GM12878 (cell line): Measurements from ENCODE around the gene C3orf70. TPM values are rescaled to one million over a fixed set of nuclear protein-coding genes. Genes with fewer than 3 reads are reported as not detected.

ENCODE experiments used
- ATAC-seq: fragments of 200-7000 bp; cut with Tn5 transposase; 3 replicates; pipeline ENCODE4 v1.9.1; 2020; ENCODE audit warnings: mild to moderate bottlenecking, moderate library complexity
- BruUV-seq: library from RNA; stranded (reverse); fragments of 400-500 nt; replicated peaks from 2 replicates; lab custom pipeline; 2021; lab: Mats Ljungman, UMichigan
- CTCF ChIA-PET: fragments of 300-600 bp; sonication (Branson Sonifier 250); formaldehyde crosslinking; extraction: SDS; loops from one replicate; lab custom pipeline; 2021; ENCODE audit warnings: inconsistent platforms; lab: Yijun Ruan, JAX
- POLR2A ChIA-PET: fragments of 350-600 bp; formaldehyde crosslinking; extraction: SDS; loops from one replicate; lab custom pipeline; 2021; ENCODE audit warnings: inconsistent platforms; lab: Charles Lee
- RAD21 ChIA-PET: fragments of 300-600 bp; sonication (Branson Sonifier 250); formaldehyde crosslinking; loops from one replicate; lab custom pipeline; 2023; ENCODE audit warnings: antibody characterized with exemption; ENCODE audit not compliant: unreplicated experiment; lab: Charles Lee
- SMC1A ChIA-PET: fragments of 300-600 bp; sonication (Branson Sonifier 250); formaldehyde crosslinking; loops from one replicate; lab custom pipeline; 2023; ENCODE audit not compliant: unreplicated experiment, uncharacterized antibody; lab: Charles Lee
- DNase-seq: peaks from one replicate; pipeline ENCODE4 v3.0.0-alpha.2; 2011; ENCODE audit warnings: low read depth, low spot score
- FAIRE-seq: peaks from 3 replicates; lab custom pipeline; 2011; peaks lifted over from hg19 to GRCh38; lab: Jason Lieb, UNC
- H2AFZ ChIP-seq: 2 replicates; pipeline ENCODE4 v1.6.0; 2011; ENCODE audit warnings: low read depth, low read length, control low read depth; ENCODE audit not compliant: control insufficient read depth
- H3K27ac ChIP-seq: 2 replicates; pipeline ENCODE4 v1.5.1; 2011; ENCODE audit warnings: control low read depth; ENCODE audit not compliant: control insufficient read depth, insufficient read depth
- H3K27me3 ChIP-seq, 2 experiments: replicated peaks in 1 of 2; 2 replicates each; pipeline versions ENCODE4 v1.6.0 to v1.6.1; 2011; ENCODE audit warnings: low read length in 1 of 2; ENCODE audit not compliant: control insufficient read depth in 2 of 2, insufficient read depth in 2 of 2
- H3K36me3 ChIP-seq, 2 experiments: 2 replicates each; pipeline ENCODE4 v1.5.1; 2011; ENCODE audit warnings: low read length in 1 of 2; ENCODE audit not compliant: control insufficient read depth in 2 of 2, insufficient read depth in 2 of 2
- H3K4me1 ChIP-seq: 2 replicates; pipeline ENCODE4 v1.6.1; 2011; ENCODE audit warnings: mild to moderate bottlenecking, low read length, moderate library complexity, mixed read lengths; ENCODE audit not compliant: control insufficient read depth, insufficient read depth
- H3K4me2 ChIP-seq: 2 replicates; pipeline ENCODE4 v1.6.0; 2011; ENCODE audit warnings: control low read depth; ENCODE audit not compliant: control insufficient read depth, insufficient read depth
- H3K4me3 ChIP-seq: fragments of 200-600 bp; sonication (generic); 2 replicates; pipeline ENCODE4 v1.5.1; 2016
- H3K79me2 ChIP-seq: 2 replicates; pipeline ENCODE4 v1.6.0; 2011; ENCODE audit warnings: low read length; ENCODE audit not compliant: control insufficient read depth, insufficient read depth
- H3K9ac ChIP-seq: 2 replicates; pipeline ENCODE4 v1.8.0; 2011; ENCODE audit warnings: low read length, control low read depth, mixed read lengths; ENCODE audit not compliant: control insufficient read depth, insufficient read depth
- H3K9me3 ChIP-seq: replicated peaks from 3 replicates; pipeline ENCODE4 v1.5.1; 2011; ENCODE audit warnings: mild to moderate bottlenecking, low read length; ENCODE audit not compliant: control insufficient read depth, insufficient read depth
- H4K20me1 ChIP-seq: 2 replicates; pipeline ENCODE4 v1.6.0; 2011; ENCODE audit not compliant: control insufficient read depth, insufficient read depth
- ATF7 ChIP-seq: fragments of 450-650 bp; IDR thresholded peaks from 2 replicates; pipeline ENCODE4 v1.6.1; 2016; ENCODE audit warnings: low read depth, mild to moderate bottlenecking
- CHD4 ChIP-seq: fragments of 200-600 bp; sonication (generic); IDR thresholded peaks from 2 replicates; pipeline ENCODE4 v1.6.1; 2016; ENCODE audit warnings: mild to moderate bottlenecking
- DPF2 ChIP-seq: fragments of 450-650 bp; IDR thresholded peaks from 2 replicates; pipeline ENCODE4 v1.6.1; 2017; ENCODE audit warnings: mild to moderate bottlenecking
- KAT2A ChIP-seq: conservative IDR thresholded peaks from 2 replicates; pipeline ENCODE4 v1.6.1; 2011; ENCODE audit warnings: low read depth, low read length; ENCODE audit not compliant: control insufficient read depth
- MXI1 ChIP-seq: fragments of 150-350 bp; IDR thresholded peaks from 2 replicates; pipeline ENCODE4 v1.6.1; 2011; ENCODE audit warnings: low read depth, mild to moderate bottlenecking, inconsistent platforms, low read length, improper control_type of control experiment
- NBN ChIP-seq: fragments of 450-650 bp; IDR thresholded peaks from 2 replicates; pipeline ENCODE4 v1.6.1; 2016
- NFYA ChIP-seq: IDR thresholded peaks from 2 replicates; pipeline ENCODE4 v1.6.1; 2011; ENCODE audit warnings: low read depth, mild to moderate bottlenecking, low read length, improper control_type of control experiment, borderline replicate concordance
- POLR2AphosphoS2 ChIP-seq: IDR thresholded peaks from 2 replicates; pipeline ENCODE4 v1.6.1; 2011; ENCODE audit warnings: low read depth, mild to moderate bottlenecking, low read length, improper control_type of control experiment, moderate library complexity
- USF2 ChIP-seq: IDR thresholded peaks from 2 replicates; pipeline ENCODE4 v1.6.1; 2011; ENCODE audit warnings: low read depth, low read length, improper control_type of control experiment, borderline replicate concordance
- ZNF274 ChIP-seq: IDR thresholded peaks from one replicate; pipeline ENCODE4 v1.8.0; 2011; ENCODE audit not compliant: insufficient read length, insufficient read depth
- WGBS: methylation state at CpG from one replicate; pipeline ENCODE4 v1.1.6; 2016; ENCODE audit warnings: low lambda C conversion rate; ENCODE audit not compliant: insufficient replicate concordance, insufficient coverage; ENCODE audit errors: missing lambda C conversion rate; 5-methylcytosine and 5-hydroxymethylcytosine counted together
- in situ Hi-C: fragments of 300-500 bp; cut with MboI; formaldehyde crosslinking; loops from 9 replicates; pipeline ENCODE4 v1.14.3; 2018; ENCODE audit warnings: mixed read lengths
- intact Hi-C: fragments of 100-400 bp; cut with micrococcal nuclease; formaldehyde crosslinking; loops from one replicate; pipeline ENCODE4 v1.14.2; 2022; ENCODE audit not compliant: unreplicated experiment
- polyA plus RNA-seq, 11 experiments: library from polyadenylated mRNA; depleted of rRNA in 4 of 11; unstranded in 6 of 11; stranded (reverse) in 5 of 11; fragments of >200 nt; fragmentation: Nextera tagmentation in 4 of 11; fragmentation: Illumina TruSeq in 1 of 11; extraction: Ambion mirVana in 4 of 11; extraction: Trizol in 1 of 11; gene quantifications; 1 replicate in 1 of 11; 2 replicates in 10 of 11; pipeline versions ENCODE4 v1.2.1 to v1.2.3, GENCODE V29; 2011 to 2016; ENCODE audit warnings: inconsistent platforms in 2 of 11, missing spikeins in 2 of 11, low read depth in 1 of 11
- total RNA-seq, 4 experiments: library from RNA; depleted of rRNA in 3 of 4; stranded (reverse); fragments of >200 nt in 3 of 4; fragmentation: Illumina TruSeq in 1 of 4; extraction: Trizol in 1 of 4; gene quantifications; 2 replicates each; pipeline versions ENCODE4 v1.2.1 to v1.2.3, GENCODE V29; 2013 to 2021
- TF ChIP-seq, protein P1 (sequence below): fragments of 450-650 bp; IDR thresholded peaks from 2 replicates; pipeline ENCODE4 v1.6.1; 2017; ENCODE audit warnings: antibody characterized with exemption, mild to moderate bottlenecking, moderate library complexity
- TF ChIP-seq, protein P2 (sequence below): fragments of 450-650 bp; IDR thresholded peaks from 2 replicates; pipeline ENCODE4 v1.6.1; 2017; ENCODE audit warnings: mild to moderate bottlenecking, low read depth, inconsistent platforms; ENCODE audit not compliant: poor library complexity, severe bottlenecking

C3orf70 gene
- total and polyA plus RNA-seq, 10 of the 15 experiments (the other 5 are each of a cell fraction or from before 2014, with no cell fraction given), result 0.03 to 0.04 TPM; not detected in 8

DNA sequence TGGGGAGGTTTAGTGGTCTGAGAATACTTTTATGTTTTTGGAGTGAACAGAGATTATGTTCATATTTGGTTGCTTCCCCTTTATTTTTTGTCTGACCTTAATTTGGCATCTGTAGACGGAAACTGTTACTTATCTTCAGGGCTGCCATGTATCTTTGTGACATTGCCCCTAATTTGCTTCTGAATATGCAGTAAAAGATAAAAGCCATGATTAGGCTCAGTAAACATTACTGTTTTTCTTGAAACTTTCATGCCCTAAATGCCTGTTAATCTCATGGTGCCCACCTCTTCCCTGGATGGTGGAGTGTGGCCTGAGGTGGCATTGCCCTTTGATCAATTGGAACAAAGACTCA is 106.7 kb downstream of the C3orf70 start:
- no peak for DNase-seq
- Histone ChIP-seq H4K20me1 (no peaks in the 10 kb centered on the region), H3K27ac (no peak overlapping the region), H3K4me2 (no peak overlapping the region), H3K4me1 (no peaks in the 10 kb centered on the region), H3K9ac (no peak overlapping the region), H2AFZ (no peak overlapping the region), H3K4me3 (no peak overlapping the region), H3K27me3 (no peaks in the 10 kb centered on the region), H3K79me2 (no peaks in the 10 kb centered on the region), H3K36me3 (peaks cover 2 to 3% of the 10 kb centered on the region in 2 experiments; a peak in 2 of 4 replicates), H3K9me3 (no peaks in the 10 kb centered on the region)
- BruUV-seq, result no TSS peak
- ChIA-PET POLR2A (no interaction called here), SMC1A (no interaction called here), CTCF (no interaction called here), RAD21 (interaction anchor here (0.7 kb wide), 1 partner anchor 95 kb away, joined by 3 read pairs; no protein-coding TSS in a partner anchor)
- no peak for ATAC-seq
- no peak for FAIRE-seq
- TF ChIP-seq ATF7 (no peak), NBN (no peak), USF2 (no peak), POLR2AphosphoS2 (no peak), KAT2A (no peak), NFYA (no peak), CHD4 (no peak), DPF2 (no peak), ZNF274 (no peak), MXI1 (no peak)
- TF ChIP-seq, protein P1, sequence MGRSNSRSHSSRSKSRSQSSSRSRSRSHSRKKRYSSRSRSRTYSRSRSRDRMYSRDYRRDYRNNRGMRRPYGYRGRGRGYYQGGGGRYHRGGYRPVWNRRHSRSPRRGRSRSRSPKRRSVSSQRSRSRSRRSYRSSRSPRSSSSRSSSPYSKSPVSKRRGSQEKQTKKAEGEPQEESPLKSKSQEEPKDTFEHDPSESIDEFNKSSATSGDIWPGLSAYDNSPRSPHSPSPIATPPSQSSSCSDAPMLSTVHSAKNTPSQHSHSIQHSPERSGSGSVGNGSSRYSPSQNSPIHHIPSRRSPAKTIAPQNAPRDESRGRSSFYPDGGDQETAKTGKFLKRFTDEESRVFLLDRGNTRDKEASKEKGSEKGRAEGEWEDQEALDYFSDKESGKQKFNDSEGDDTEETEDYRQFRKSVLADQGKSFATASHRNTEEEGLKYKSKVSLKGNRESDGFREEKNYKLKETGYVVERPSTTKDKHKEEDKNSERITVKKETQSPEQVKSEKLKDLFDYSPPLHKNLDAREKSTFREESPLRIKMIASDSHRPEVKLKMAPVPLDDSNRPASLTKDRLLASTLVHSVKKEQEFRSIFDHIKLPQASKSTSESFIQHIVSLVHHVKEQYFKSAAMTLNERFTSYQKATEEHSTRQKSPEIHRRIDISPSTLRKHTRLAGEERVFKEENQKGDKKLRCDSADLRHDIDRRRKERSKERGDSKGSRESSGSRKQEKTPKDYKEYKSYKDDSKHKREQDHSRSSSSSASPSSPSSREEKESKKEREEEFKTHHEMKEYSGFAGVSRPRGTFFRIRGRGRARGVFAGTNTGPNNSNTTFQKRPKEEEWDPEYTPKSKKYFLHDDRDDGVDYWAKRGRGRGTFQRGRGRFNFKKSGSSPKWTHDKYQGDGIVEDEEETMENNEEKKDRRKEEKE, result no peak
- TF ChIP-seq, protein P2, sequence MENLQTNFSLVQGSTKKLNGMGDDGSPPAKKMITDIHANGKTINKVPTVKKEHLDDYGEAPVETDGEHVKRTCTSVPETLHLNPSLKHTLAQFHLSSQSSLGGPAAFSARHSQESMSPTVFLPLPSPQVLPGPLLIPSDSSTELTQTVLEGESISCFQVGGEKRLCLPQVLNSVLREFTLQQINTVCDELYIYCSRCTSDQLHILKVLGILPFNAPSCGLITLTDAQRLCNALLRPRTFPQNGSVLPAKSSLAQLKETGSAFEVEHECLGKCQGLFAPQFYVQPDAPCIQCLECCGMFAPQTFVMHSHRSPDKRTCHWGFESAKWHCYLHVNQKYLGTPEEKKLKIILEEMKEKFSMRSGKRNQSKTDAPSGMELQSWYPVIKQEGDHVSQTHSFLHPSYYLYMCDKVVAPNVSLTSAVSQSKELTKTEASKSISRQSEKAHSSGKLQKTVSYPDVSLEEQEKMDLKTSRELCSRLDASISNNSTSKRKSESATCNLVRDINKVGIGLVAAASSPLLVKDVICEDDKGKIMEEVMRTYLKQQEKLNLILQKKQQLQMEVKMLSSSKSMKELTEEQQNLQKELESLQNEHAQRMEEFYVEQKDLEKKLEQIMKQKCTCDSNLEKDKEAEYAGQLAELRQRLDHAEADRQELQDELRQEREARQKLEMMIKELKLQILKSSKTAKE, result no peak
- 80% methylated on average over 1 of the region's 1 CpG for WGBS
- in situ Hi-C loops, result no loop called here
- intact Hi-C loops, result no loop called here
